Keratinocyte (primary cell): Measurements from ENCODE around the gene EPB41. TPM values are rescaled to one million over a fixed set of nuclear protein-coding genes. Genes with fewer than 3 reads are reported as not detected.
"Not testable (repeated sequence)": the region's sequence is repeated elsewhere in the genome, so short reads cannot be mapped to it uniquely, and the experiment has no call there.

Experiments
- DNase-seq: peaks from one replicate; pipeline ENCODE4 v3.0.0-alpha.2; 2011; ENCODE audit warnings: low read depth, missing footprints, low spot score
- FAIRE-seq: peaks from 2 replicates; lab custom pipeline; 2011; peaks lifted over from hg19 to GRCh38; lab: Jason Lieb, UNC
- H2AFZ ChIP-seq: 2 replicates; pipeline ENCODE4 v1.6.0; 2012; ENCODE audit warnings: low read length, control low read depth, inconsistent platforms; ENCODE audit not compliant: control insufficient read depth
- H3K27ac ChIP-seq: 2 replicates; pipeline ENCODE4 v1.5.1; 2011; ENCODE audit warnings: low read length; ENCODE audit not compliant: control insufficient read depth, insufficient read depth
- H3K27me3 ChIP-seq: 3 replicates; pipeline ENCODE4 v1.6.0; 2011; ENCODE audit warnings: low read length; ENCODE audit not compliant: control insufficient read depth, insufficient read depth; ENCODE audit errors: extremely low read depth
- H3K36me3 ChIP-seq, 2 experiments: 2 replicates in 1 of 2; 3 replicates in 1 of 2; pipeline ENCODE4 v1.5.1; 2011; ENCODE audit warnings: low read length in 2 of 2, mild to moderate bottlenecking in 1 of 2; ENCODE audit not compliant: control insufficient read depth in 2 of 2, insufficient read depth in 2 of 2; ENCODE audit errors: extremely low read depth in 1 of 2
- H3K4me1 ChIP-seq: 3 replicates; pipeline ENCODE4 v1.5.1; 2011; ENCODE audit warnings: low read length; ENCODE audit not compliant: control insufficient read depth, insufficient read depth; ENCODE audit errors: extremely low read depth
- H3K4me2 ChIP-seq: 3 replicates; pipeline ENCODE4 v1.6.0; 2011; ENCODE audit warnings: low read depth, low read length; ENCODE audit not compliant: control insufficient read depth, insufficient read depth; ENCODE audit errors: extremely low read depth
- H3K4me3 ChIP-seq, 3 experiments: fragments of 200-600 bp in 1 of 3; sonication (generic) in 1 of 3; 2 replicates in 2 of 3; 3 replicates in 1 of 3; pipeline ENCODE4 v1.5.1; 2011 to 2016; ENCODE audit warnings: low read length in 3 of 3, mild to moderate bottlenecking in 3 of 3, control low read depth in 2 of 3, inconsistent platforms in 1 of 3, low read depth in 1 of 3, mixed read lengths in 1 of 3, mixed run types in 1 of 3, moderate library complexity in 1 of 3; ENCODE audit not compliant: control insufficient read depth in 2 of 3, insufficient read depth in 2 of 3; ENCODE audit errors: extremely low read depth in 1 of 3
- H3K79me2 ChIP-seq: 2 replicates; pipeline ENCODE4 v1.6.0; 2012; ENCODE audit warnings: low read length; ENCODE audit not compliant: control insufficient read depth, insufficient read depth
- H3K9ac ChIP-seq: 3 replicates; pipeline ENCODE4 v1.6.0; 2011; ENCODE audit warnings: low read length; ENCODE audit not compliant: control insufficient read depth, insufficient read depth; ENCODE audit errors: extremely low read depth
- H3K9me1 ChIP-seq: 3 replicates; pipeline ENCODE4 v1.6.0; 2011; ENCODE audit warnings: low read length; ENCODE audit not compliant: control insufficient read depth, insufficient read depth; ENCODE audit errors: extremely low read depth
- H3K9me3 ChIP-seq: 2 replicates; pipeline ENCODE4 v1.5.1; 2012; ENCODE audit warnings: low read depth, low read length; ENCODE audit not compliant: control insufficient read depth
- H4K20me1 ChIP-seq: 3 replicates; pipeline ENCODE4 v1.6.0; 2011; ENCODE audit warnings: low read length; ENCODE audit not compliant: control insufficient read depth, insufficient read depth; ENCODE audit errors: extremely low read depth
- CTCF ChIP-seq, 3 experiments: IDR thresholded peaks in 1 of 3; conservative IDR thresholded peaks in 1 of 3; optimal IDR thresholded peaks in 1 of 3; 2 replicates in 2 of 3; 3 replicates in 1 of 3; pipeline versions ENCODE3 to v1.5.1; 2011; ENCODE audit warnings: low read length in 3 of 3, mild to moderate bottlenecking in 3 of 3, moderate library complexity in 2 of 3, control low read depth in 1 of 3, inconsistent platforms in 1 of 3; ENCODE audit not compliant: insufficient read depth in 2 of 3; ENCODE audit errors: extremely low read depth in 1 of 3
- EZH2 ChIP-seq: IDR thresholded peaks from one replicate; pipeline ENCODE4 v1.6.1; 2012; ENCODE audit warnings: inconsistent platforms, mild to moderate bottlenecking, low read length, moderate library complexity
- dilution Hi-C: fragments of 300-500 bp; cut with MboI; formaldehyde crosslinking; loops from one replicate; pipeline ENCODE4 v1.7.0; 2020; ENCODE audit warnings: low sequenced_read_pairs; ENCODE audit not compliant: extremely low pct_ligation_motif_present
- polyA plus RNA-seq, 5 experiments: library from polyadenylated mRNA; depleted of rRNA in 3 of 5; stranded (reverse) in 3 of 5; stranded (forward) in 1 of 5; unstranded in 1 of 5; fragments of >200 nt; gene quantifications; 1 replicate in 1 of 5; 2 replicates in 3 of 5; 3 replicates in 1 of 5; pipeline versions ENCODE4 v1.2.1 to v1.2.3, GENCODE V29; 2011 to 2012; ENCODE audit warnings: missing spikeins in 2 of 5, low read depth in 1 of 5, low replicate concordance in 1 of 5

The EPB41 gene
- polyA plus RNA-seq, 1 donor (not counting 4 experiments of a cell fraction or from before 2014, with no cell fraction given), result 21.1 TPM

- Histone ChIP-seq H3K9me1 (no peaks in the 10 kb centered on the region), H3K27me3 (no peaks in the 10 kb centered on the region), H3K9me3 (no peaks in the 10 kb centered on the region), H3K4me1 (no peaks in the 10 kb centered on the region), H4K20me1 (no peaks in the 10 kb centered on the region), H3K9ac (no peak overlapping the region), H2AFZ (no peak overlapping the region), H3K4me2 (no peak overlapping the region), H3K79me2 (no peaks in the 10 kb centered on the region), H3K27ac (no peak overlapping the region), H3K4me3 (no peak overlapping the region), H3K36me3 (no peaks in the 10 kb centered on the region)
- DNase-seq (no peak), FAIRE-seq (no peak)
- dilution Hi-C loops, result no loop called here
- no peak for TF ChIP-seq EZH2
- TF ChIP-seq CTCF (optimal IDR thresholded peaks at IDR 0.05 in 1 of 3, IDR thresholded peaks at IDR 0.05 in 1 of 3, conservative IDR thresholded peaks at IDR 0.05 in 1 of 3; ENCODE audit: extremely low read depth in 1 of 3, insufficient read depth in 2 of 3, low read length in 3 of 3), result no peak
Measured at GRCh38 chr1:29090937-29091618, 176.7 kb downstream of the EPB41 start.

GRCh38 chr1:29092704-29093103, 178.3 kb downstream of the EPB41 start:
- H3K9me1 ChIP-seq, H3K27me3 ChIP-seq, H3K4me1 ChIP-seq, H3K4me3 ChIP-seq, FAIRE-seq, H3K9me3 ChIP-seq, H3K79me2 ChIP-seq, H3K9ac ChIP-seq, H2AFZ ChIP-seq, H3K27ac ChIP-seq, H4K20me1 ChIP-seq, H3K36me3 ChIP-seq, dilution Hi-C loops, H3K4me2 ChIP-seq, DNase-seq: not testable (repeated sequence)

GRCh38 chr1:29094433-29094832, 180.1 kb downstream of the EPB41 start:
- H3K36me3 ChIP-seq, result peaks cover 0 to 4% of the 10 kb centered on the region in 2 experiments
- no peaks in the 10 kb centered on the region for H3K4me1 ChIP-seq
- no peaks in the 10 kb centered on the region for H3K27me3 ChIP-seq
- no peak for TF ChIP-seq EZH2
- no peak for TF ChIP-seq CTCF (optimal IDR thresholded peaks at IDR 0.05 in 1 of 3, IDR thresholded peaks at IDR 0.05 in 1 of 3, conservative IDR thresholded peaks at IDR 0.05 in 1 of 3; ENCODE audit: extremely low read depth in 1 of 3, insufficient read depth in 2 of 3, low read length in 3 of 3)
- DNase-seq, result no peak
- no peaks in the 10 kb centered on the region for H3K9me3 ChIP-seq
- no peak overlapping the region for H2AFZ ChIP-seq
- FAIRE-seq, result no peak
- H3K4me2 ChIP-seq, result no peak overlapping the region
- H3K9ac ChIP-seq, result no peak overlapping the region
- H4K20me1 ChIP-seq, result no peaks in the 10 kb centered on the region
- dilution Hi-C loops, result no loop called here
- H3K79me2 ChIP-seq, result no peaks in the 10 kb centered on the region
- H3K4me3 ChIP-seq, result no peak overlapping the region
- no peaks in the 10 kb centered on the region for H3K9me1 ChIP-seq
- H3K27ac ChIP-seq, result no peak overlapping the region
